DMS53 (cell line): Measurements from ENCODE around the gene POTEF.
"Not testable (repeated sequence)": the region's sequence is repeated elsewhere in the genome, so short reads cannot be mapped to it uniquely, and the experiment has no call there.

ENCODE experiments used
- DNase-seq: peaks from one replicate; lab custom pipeline; 2025; lab: John Stamatoyannopoulos, UW

The POTEF gene

GRCh38 chr2:130127726-130128125, 1.3 kb downstream of the POTEF start:
- DNase-seq = not testable (repeated sequence)

GRCh38 chr2:130120924-130121323, 8.1 kb downstream of the POTEF start:
- not testable (repeated sequence) for DNase-seq

- not testable (repeated sequence) for DNase-seq
Observed at GRCh38 chr2:130102597-130103363, 26.2 kb downstream of the POTEF start.

- DNase-seq = not testable (repeated sequence)
Observed at GRCh38 chr2:130062645-130063044, 66.4 kb downstream of the POTEF start.

- DNase-seq = not testable (repeated sequence)
Observed at GRCh38 chr2:130059982-130060381, 69.0 kb downstream of the POTEF start.

- DNase-seq = not testable (repeated sequence)
Observed at GRCh38 chr2:130056336-130056735, 72.7 kb downstream of the POTEF start.

GRCh38 chr2:130053217-130053911, 75.7 kb downstream of the POTEF start:
- not testable (repeated sequence) for DNase-seq

- not testable (repeated sequence) for DNase-seq
Observed at GRCh38 chr2:130052376-130052775, 76.6 kb downstream of the POTEF start.

- DNase-seq = not testable (repeated sequence)
Observed at GRCh38 chr2:130048422-130048821, 80.6 kb downstream of the POTEF start.

- not testable (repeated sequence) for DNase-seq
Observed at GRCh38 chr2:130038265-130038603, 90.8 kb downstream of the POTEF start.

- DNase-seq = not testable (repeated sequence)
Observed at GRCh38 chr2:130025931-130026330, 103.1 kb downstream of the POTEF start.
